Measurements from ENCODE around the gene RNU1-2. TPM values are rescaled to one million over a fixed set of nuclear protein-coding genes. Genes with fewer than 3 reads are reported as not detected.
A peak's percentile ranks its signal among the peaks of the same experiment; 100 is the strongest.
"Not testable (repeated sequence)": the region's sequence is repeated elsewhere in the genome, so short reads cannot be mapped to it uniquely, and the experiment has no call there.

RNU1-2 gene
- total RNA-seq, 2 experiments from 2014 or later, result 4,982 to 5,937 TPM

GRCh38 chr1:16907870-16908758 is 12.3 kb downstream of the RNU1-2 start:
- TF ChIP-seq CTCF (IDR thresholded peaks at IDR 0.05), result no peak
- Mint-ChIP-seq H3K36me3 (ENCODE audit: low read depth) (peaks cover 5% of the 10 kb centered on the region), H3K9me3 (no peaks in the 10 kb centered on the region), H3K27me3 (no peaks in the 10 kb centered on the region), H3K4me3 (no peak overlapping the region), H3K27ac (no peak overlapping the region), H3K4me1 (ENCODE audit: low read depth) (peaks cover 35% of the 10 kb centered on the region)
- no peak overlapping the region for H3K27ac ChIP-seq (ENCODE audit: low read depth in 1 of 2, low read length in 2 of 2)
- ATAC-seq (ENCODE audit: poor library complexity) (no peak), DNase-seq (peak in 1 of 14 experiments; percentile 17)
- H3K27me3 ChIP-seq (ENCODE audit: control insufficient read depth in 1 of 2, insufficient read depth in 2 of 2, low read length in 2 of 2), result no peaks in the 10 kb centered on the region
- H3K4me1 ChIP-seq (ENCODE audit: insufficient read depth, low read length), result peaks cover 60% of the 10 kb centered on the region
- intact Hi-C loops (cut with DNase I, micrococcal nuclease), result loop anchor here in 1 of 2 experiments (10.0 kb wide), 1 partner anchor 1383 kb away; the partner anchor contains the start of genes CASP9 and DNAJC16
- ChIA-PET POLR2A (interaction anchor here (0.9 kb wide), 1 partner anchor 19 kb away, joined by 3 read pairs; no protein-coding TSS in a partner anchor), CTCF (no interaction called here)
- H3K36me3 ChIP-seq (ENCODE audit: insufficient read depth, low read length), result no peaks in the 10 kb centered on the region
- no peak overlapping the region for H3K4me3 ChIP-seq (ENCODE audit: low read length)
- H3K9me3 ChIP-seq (ENCODE audit: control insufficient read depth in 1 of 2, insufficient read depth in 1 of 2, low read length in 2 of 2), result peaks cover 12 to 14% of the 10 kb centered on the region in 2 experiments

GRCh38 chr1:16911851-16912721 is 16.3 kb downstream of the RNU1-2 start:
- not testable (repeated sequence) for H3K9me3 ChIP-seq (ENCODE audit: control insufficient read depth in 1 of 2, insufficient read depth in 1 of 2, low read length in 2 of 2); H3K36me3 Mint-ChIP-seq (ENCODE audit: low read depth); H3K27me3 ChIP-seq (ENCODE audit: control insufficient read depth in 1 of 2, insufficient read depth in 2 of 2, low read length in 2 of 2); ATAC-seq (ENCODE audit: poor library complexity); H3K36me3 ChIP-seq (ENCODE audit: insufficient read depth, low read length); H3K27ac Mint-ChIP-seq; H3K27me3 Mint-ChIP-seq; H3K27ac ChIP-seq (ENCODE audit: low read depth in 1 of 2, low read length in 2 of 2); H3K4me3 ChIP-seq (ENCODE audit: low read length); H3K9me3 Mint-ChIP-seq
- Mint-ChIP-seq H3K4me1 (ENCODE audit: low read depth) (peaks cover 42% of the 10 kb centered on the region), H3K4me3 (peak overlapping the region; percentile 58)
- peak in 2 of 14 experiments; percentile 17 to 36 for DNase-seq
- CTCF ChIA-PET, result interaction anchor here (1.0 kb wide), 1 partner anchor 9 kb away, joined by 3 read pairs; no protein-coding TSS in a partner anchor
- intact Hi-C loops (cut with DNase I, micrococcal nuclease), result loop anchor here in 1 of 2 experiments (5.0 kb wide), 3 partner anchors 100 to 1065 kb away; partner anchors contain the start of genes ATP13A2, FBXO42 and SPEN
- POLR2A ChIA-PET, result interaction anchor here (3.9 kb wide), 1 partner anchor 8 kb away, joined by 35 read pairs; no protein-coding TSS in a partner anchor
- peaks cover 42% of the 10 kb centered on the region for H3K4me1 ChIP-seq (ENCODE audit: insufficient read depth, low read length)

GRCh38 chr1:16912742-16913141 is 17.0 kb downstream of the RNU1-2 start:
- POLR2A ChIA-PET, result interaction anchor here (3.9 kb wide), 1 partner anchor 9 kb away, joined by 35 read pairs; no protein-coding TSS in a partner anchor
- DNase-seq, result peak in 2 of 14 experiments; percentile 29 to 48
- intact Hi-C loops (cut with DNase I, micrococcal nuclease), result loop anchor here (1.0 to 5.0 kb wide), 4 partner anchors 7 to 1065 kb away; partner anchors contain the start of genes ATP13A2 (in 1 of the 2), FBXO42 (in 1 of the 2) and SPEN (in 1 of the 2)
- ATAC-seq (ENCODE audit: poor library complexity); H3K27me3 Mint-ChIP-seq; H3K36me3 Mint-ChIP-seq (ENCODE audit: low read depth); H3K36me3 ChIP-seq (ENCODE audit: insufficient read depth, low read length); H3K9me3 Mint-ChIP-seq; H3K27me3 ChIP-seq (ENCODE audit: control insufficient read depth in 1 of 2, insufficient read depth in 2 of 2, low read length in 2 of 2); H3K9me3 ChIP-seq (ENCODE audit: control insufficient read depth in 1 of 2, insufficient read depth in 1 of 2, low read length in 2 of 2); CTCF ChIA-PET; H3K4me3 ChIP-seq (ENCODE audit: low read length); H3K27ac ChIP-seq (ENCODE audit: low read depth in 1 of 2, low read length in 2 of 2): not testable (repeated sequence)
- H3K4me1 ChIP-seq (ENCODE audit: insufficient read depth, low read length), result peaks cover 40% of the 10 kb centered on the region
- H3K4me1 Mint-ChIP-seq (ENCODE audit: low read depth), result peaks cover 42% of the 10 kb centered on the region
- H3K4me3 Mint-ChIP-seq, result peak overlapping the region; percentile 87
- peak overlapping the region; percentile 74 for H3K27ac Mint-ChIP-seq

All from CD4-positive, alpha-beta T cell (primary cell).